ENCODE data around the gene HOXC11.

The HOXC11 gene

GRCh38 chr12:54010972-54011664 lies 38.2 kb downstream of the HOXC11 start:
- peaks cover 88 to 91% of the 10 kb centered on the region in 2 donors for H3K27me3 ChIP-seq (ENCODE audit: control insufficient read depth in 1 of 2, insufficient read depth in 2 of 2, low read length in 2 of 2)
- H3K9me3 ChIP-seq (ENCODE audit: control insufficient read depth in 1 of 2, low read length in 2 of 2), result no peaks in the 10 kb centered on the region
- H3K4me1 ChIP-seq (ENCODE audit: control insufficient read depth in 1 of 2, insufficient read depth in 2 of 2, low read length in 2 of 2), result peaks cover 8 to 13% of the 10 kb centered on the region in 2 donors
- H3K9ac ChIP-seq (ENCODE audit: low read depth in 1 of 2, low read length in 2 of 2), result no peak overlapping the region
- no peak overlapping the region for H3K4me3 ChIP-seq (ENCODE audit: low read depth in 1 of 2, low read length in 2 of 2)
- no peaks in the 10 kb centered on the region for H3K36me3 ChIP-seq (ENCODE audit: control insufficient read depth in 1 of 2, insufficient read depth in 2 of 2, low read length in 2 of 2)
- no peak overlapping the region for H3K27ac ChIP-seq (ENCODE audit: low read depth, low read length)

DNA sequence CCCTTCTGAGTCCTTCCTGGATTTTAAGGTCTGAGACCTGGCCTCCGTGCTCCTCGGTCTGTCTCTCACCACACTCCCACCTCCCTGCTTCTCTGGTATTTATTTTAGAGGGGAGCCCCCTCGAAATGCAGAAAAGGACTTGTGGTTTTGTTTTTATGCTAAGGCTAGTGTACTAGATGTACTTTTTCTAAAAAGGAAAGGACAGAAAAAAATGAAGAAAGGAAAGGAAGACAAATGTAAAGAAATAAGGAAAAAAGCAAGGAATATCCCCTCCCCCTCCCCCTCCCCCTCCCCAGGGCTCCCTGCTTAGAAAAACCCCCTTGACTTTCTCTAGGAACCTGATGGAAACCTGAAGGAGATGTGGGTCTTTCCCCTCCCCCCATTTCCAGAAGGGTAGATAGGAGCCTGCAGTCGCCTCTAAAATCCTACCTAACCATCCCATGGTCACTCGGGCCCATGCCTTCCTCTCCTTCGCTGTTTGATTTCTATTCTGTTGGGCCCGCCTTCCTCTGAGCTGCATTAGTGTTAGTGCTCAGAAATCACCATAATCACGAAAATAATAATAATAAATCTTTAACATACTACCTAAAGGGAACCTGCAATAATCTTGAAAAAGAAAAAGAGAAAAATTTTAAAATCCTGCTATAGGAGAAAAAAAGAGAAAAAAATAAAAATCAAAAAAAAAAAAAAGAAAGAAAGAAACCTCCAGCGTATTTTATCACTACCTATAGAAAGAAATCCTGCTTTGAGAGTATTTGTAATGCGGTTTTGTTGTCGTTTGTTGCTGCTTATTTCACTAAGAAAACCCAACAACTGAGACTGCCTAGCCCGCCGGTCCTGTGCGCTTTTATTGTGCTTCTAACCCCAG lies 39.0 kb downstream of the HOXC11 start:
- peaks cover 83 to 90% of the 10 kb centered on the region in 2 donors for H3K27me3 ChIP-seq (ENCODE audit: control insufficient read depth in 1 of 2, insufficient read depth in 2 of 2, low read length in 2 of 2)
- H3K9me3 ChIP-seq (ENCODE audit: control insufficient read depth in 1 of 2, low read length in 2 of 2), result no peaks in the 10 kb centered on the region
- peaks cover under 1 to 5% of the 10 kb centered on the region in 2 donors for H3K4me1 ChIP-seq (ENCODE audit: control insufficient read depth in 1 of 2, insufficient read depth in 2 of 2, low read length in 2 of 2)
- no peaks in the 10 kb centered on the region for H3K36me3 ChIP-seq (ENCODE audit: control insufficient read depth in 1 of 2, insufficient read depth in 2 of 2, low read length in 2 of 2)
- no peak overlapping the region for H3K27ac ChIP-seq (ENCODE audit: low read depth, low read length)
- no peak overlapping the region for H3K4me3 ChIP-seq (ENCODE audit: low read depth in 1 of 2, low read length in 2 of 2)
- no peak overlapping the region for H3K9ac ChIP-seq (ENCODE audit: low read depth in 1 of 2, low read length in 2 of 2)

- H3K36me3 ChIP-seq (ENCODE audit: control insufficient read depth in 1 of 2, insufficient read depth in 2 of 2, low read length in 2 of 2), result no peaks in the 10 kb centered on the region
- no peak overlapping the region for H3K27ac ChIP-seq (ENCODE audit: low read depth, low read length)
- H3K27me3 ChIP-seq (ENCODE audit: control insufficient read depth in 1 of 2, insufficient read depth in 2 of 2, low read length in 2 of 2), result peaks cover 79 to 88% of the 10 kb centered on the region in 2 donors
- H3K9me3 ChIP-seq (ENCODE audit: control insufficient read depth in 1 of 2, low read length in 2 of 2), result no peaks in the 10 kb centered on the region
- H3K9ac ChIP-seq (ENCODE audit: low read depth in 1 of 2, low read length in 2 of 2), result no peak overlapping the region
- peaks cover 6 to 8% of the 10 kb centered on the region in 2 donors for H3K4me1 ChIP-seq (ENCODE audit: control insufficient read depth in 1 of 2, insufficient read depth in 2 of 2, low read length in 2 of 2)
- H3K4me3 ChIP-seq (ENCODE audit: low read depth in 1 of 2, low read length in 2 of 2), result no peak overlapping the region
Measured at GRCh38 chr12:54012631-54013409, 39.9 kb downstream of the HOXC11 start.

- Histone ChIP-seq H3K9me3 (ENCODE audit: control insufficient read depth in 1 of 2, low read length in 2 of 2) (no peaks in the 10 kb centered on the region), H3K4me3 (ENCODE audit: low read depth in 1 of 2, low read length in 2 of 2) (no peak overlapping the region), H3K4me1 (ENCODE audit: control insufficient read depth in 1 of 2, insufficient read depth in 2 of 2, low read length in 2 of 2) (peaks cover 3 to 6% of the 10 kb centered on the region in 2 donors), H3K27ac (ENCODE audit: low read depth, low read length) (no peak overlapping the region), H3K36me3 (ENCODE audit: control insufficient read depth in 1 of 2, insufficient read depth in 2 of 2, low read length in 2 of 2) (no peaks in the 10 kb centered on the region), H3K27me3 (ENCODE audit: control insufficient read depth in 1 of 2, insufficient read depth in 2 of 2, low read length in 2 of 2) (peaks cover 80 to 90% of the 10 kb centered on the region in 2 donors), H3K9ac (ENCODE audit: low read depth in 1 of 2, low read length in 2 of 2) (no peak overlapping the region)
Measured at GRCh38 chr12:54014377-54015017, 41.6 kb downstream of the HOXC11 start.

- Histone ChIP-seq H3K4me3 (ENCODE audit: low read depth in 1 of 2, low read length in 2 of 2) (no peak overlapping the region), H3K36me3 (ENCODE audit: control insufficient read depth in 1 of 2, insufficient read depth in 2 of 2, low read length in 2 of 2) (no peaks in the 10 kb centered on the region), H3K9me3 (ENCODE audit: control insufficient read depth in 1 of 2, low read length in 2 of 2) (no peaks in the 10 kb centered on the region), H3K4me1 (ENCODE audit: control insufficient read depth in 1 of 2, insufficient read depth in 2 of 2, low read length in 2 of 2) (peaks cover 3 to 6% of the 10 kb centered on the region in 2 donors), H3K9ac (ENCODE audit: low read depth in 1 of 2, low read length in 2 of 2) (no peak overlapping the region), H3K27ac (ENCODE audit: low read depth, low read length) (no peak overlapping the region), H3K27me3 (ENCODE audit: control insufficient read depth in 1 of 2, insufficient read depth in 2 of 2, low read length in 2 of 2) (peaks cover 79 to 90% of the 10 kb centered on the region in 2 donors)
Measured at GRCh38 chr12:54015018-54015931, 42.3 kb downstream of the HOXC11 start.

DNA sequence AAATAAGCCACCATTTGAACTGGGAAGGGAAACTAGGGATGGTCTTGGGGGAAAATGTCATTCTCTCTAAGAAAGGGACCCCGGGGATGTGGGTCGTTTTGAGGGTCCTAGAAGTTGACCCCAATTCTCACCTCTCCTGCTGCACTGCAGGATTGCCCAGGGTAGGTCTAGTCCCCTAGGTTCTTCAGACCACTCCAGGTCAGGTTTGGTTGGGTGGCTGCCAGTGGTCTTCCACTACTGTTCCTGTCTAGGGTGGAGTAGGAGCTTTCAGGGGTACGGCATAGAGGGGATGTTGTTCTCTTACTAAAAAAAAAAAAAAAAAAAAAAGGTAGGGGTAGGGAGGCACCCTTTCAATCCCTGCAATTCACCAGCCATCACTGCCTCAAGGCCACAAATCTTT lies 43.1 kb downstream of the HOXC11 start:
- H3K9me3 ChIP-seq (ENCODE audit: control insufficient read depth in 1 of 2, low read length in 2 of 2), result no peaks in the 10 kb centered on the region
- no peaks in the 10 kb centered on the region for H3K36me3 ChIP-seq (ENCODE audit: control insufficient read depth in 1 of 2, insufficient read depth in 2 of 2, low read length in 2 of 2)
- peaks cover 72 to 90% of the 10 kb centered on the region in 2 donors for H3K27me3 ChIP-seq (ENCODE audit: control insufficient read depth in 1 of 2, insufficient read depth in 2 of 2, low read length in 2 of 2)
- H3K27ac ChIP-seq (ENCODE audit: low read depth, low read length), result no peak overlapping the region
- no peak overlapping the region for H3K9ac ChIP-seq (ENCODE audit: low read depth in 1 of 2, low read length in 2 of 2)
- H3K4me3 ChIP-seq (ENCODE audit: low read depth in 1 of 2, low read length in 2 of 2), result no peak overlapping the region
- peaks cover 3 to 6% of the 10 kb centered on the region in 2 donors for H3K4me1 ChIP-seq (ENCODE audit: control insufficient read depth in 1 of 2, insufficient read depth in 2 of 2, low read length in 2 of 2)

- H3K36me3 ChIP-seq (ENCODE audit: control insufficient read depth in 1 of 2, insufficient read depth in 2 of 2, low read length in 2 of 2), result no peaks in the 10 kb centered on the region
- H3K27ac ChIP-seq (ENCODE audit: low read depth, low read length), result no peak overlapping the region
- H3K4me3 ChIP-seq (ENCODE audit: low read depth in 1 of 2, low read length in 2 of 2), result no peak overlapping the region
- H3K9me3 ChIP-seq (ENCODE audit: control insufficient read depth in 1 of 2, low read length in 2 of 2), result no peaks in the 10 kb centered on the region
- peaks cover 72 to 90% of the 10 kb centered on the region in 2 donors for H3K27me3 ChIP-seq (ENCODE audit: control insufficient read depth in 1 of 2, insufficient read depth in 2 of 2, low read length in 2 of 2)
- peaks cover 3 to 6% of the 10 kb centered on the region in 2 donors for H3K4me1 ChIP-seq (ENCODE audit: control insufficient read depth in 1 of 2, insufficient read depth in 2 of 2, low read length in 2 of 2)
- no peak overlapping the region for H3K9ac ChIP-seq (ENCODE audit: low read depth in 1 of 2, low read length in 2 of 2)
Measured at GRCh38 chr12:54016478-54016964, 43.6 kb downstream of the HOXC11 start.

DNA sequence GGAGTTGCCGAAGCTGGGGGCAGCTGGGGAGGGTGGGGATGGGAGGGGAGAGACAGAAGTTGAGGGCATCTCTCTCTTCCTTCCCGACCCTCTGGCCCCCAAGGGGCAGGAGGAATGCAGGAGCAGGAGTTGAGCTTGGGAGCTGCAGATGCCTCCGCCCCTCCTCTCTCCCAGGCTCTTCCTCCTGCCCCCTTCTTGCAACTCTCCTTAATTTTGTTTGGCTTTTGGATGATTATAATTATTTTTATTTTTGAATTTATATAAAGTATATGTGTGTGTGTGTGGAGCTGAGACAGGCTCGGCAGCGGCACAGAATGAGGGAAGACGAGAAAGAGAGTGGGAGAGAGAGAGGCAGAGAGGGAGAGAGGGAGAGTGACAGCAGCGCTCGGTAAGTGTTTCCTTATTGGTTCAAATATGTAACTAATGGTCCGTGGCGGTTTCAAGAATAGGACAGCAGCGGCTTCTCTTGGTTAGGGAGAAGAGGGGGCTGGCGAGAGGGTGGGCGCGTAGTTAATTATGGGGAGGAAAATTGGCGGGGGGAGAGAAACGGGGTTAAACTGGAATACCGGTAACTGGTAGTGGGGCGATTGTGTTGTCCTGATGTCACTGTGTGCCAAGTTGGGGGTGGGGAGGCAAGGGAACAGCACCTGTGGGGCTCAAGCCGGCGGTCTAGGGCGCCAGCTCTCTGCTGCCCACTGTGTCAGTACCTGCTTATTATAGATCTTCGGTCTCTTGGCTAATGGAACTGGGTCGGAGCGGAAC lies 44.3 kb downstream of the HOXC11 start:
- Histone ChIP-seq H3K4me1 (ENCODE audit: control insufficient read depth in 1 of 2, insufficient read depth in 2 of 2, low read length in 2 of 2) (peaks cover 3 to 6% of the 10 kb centered on the region in 2 donors), H3K27me3 (ENCODE audit: control insufficient read depth in 1 of 2, insufficient read depth in 2 of 2, low read length in 2 of 2) (peaks cover 74 to 91% of the 10 kb centered on the region in 2 donors), H3K9ac (ENCODE audit: low read depth in 1 of 2, low read length in 2 of 2) (no peak overlapping the region), H3K9me3 (ENCODE audit: control insufficient read depth in 1 of 2, low read length in 2 of 2) (no peaks in the 10 kb centered on the region), H3K36me3 (ENCODE audit: control insufficient read depth in 1 of 2, insufficient read depth in 2 of 2, low read length in 2 of 2) (no peaks in the 10 kb centered on the region), H3K4me3 (ENCODE audit: low read depth in 1 of 2, low read length in 2 of 2) (peak overlapping the region; percentile 45 to 59), H3K27ac (ENCODE audit: low read depth, low read length) (no peak overlapping the region)
